Stimulated activated CD8-positive, alpha-beta memory T cell treated with anti-CD3 and anti-CD28 coated beads, Interleukin-7, amount 100 ng/mL, for 48 hours (primary cell): ENCODE measurements around the gene PREP.
"Not testable (repeated sequence)": the region's sequence is repeated elsewhere in the genome, so short reads cannot be mapped to it uniquely, and the experiment has no call there.

Source experiments
- DNase-seq, 2 donors: peaks; one replicate each; pipeline ENCODE4 v3.0.0-alpha.2; 2020; ENCODE audit warnings: low read depth in 1 of 2; ENCODE audit errors: extremely low read depth in 1 of 2

PREP gene

GRCh38 chr6:105276374-105276773, 126.5 kb downstream of the PREP start:
- no peak for DNase-seq

- no peak for DNase-seq
These were observed 127.3 kb downstream of the PREP start for GRCh38 chr6:105275542-105275941.

DNA sequence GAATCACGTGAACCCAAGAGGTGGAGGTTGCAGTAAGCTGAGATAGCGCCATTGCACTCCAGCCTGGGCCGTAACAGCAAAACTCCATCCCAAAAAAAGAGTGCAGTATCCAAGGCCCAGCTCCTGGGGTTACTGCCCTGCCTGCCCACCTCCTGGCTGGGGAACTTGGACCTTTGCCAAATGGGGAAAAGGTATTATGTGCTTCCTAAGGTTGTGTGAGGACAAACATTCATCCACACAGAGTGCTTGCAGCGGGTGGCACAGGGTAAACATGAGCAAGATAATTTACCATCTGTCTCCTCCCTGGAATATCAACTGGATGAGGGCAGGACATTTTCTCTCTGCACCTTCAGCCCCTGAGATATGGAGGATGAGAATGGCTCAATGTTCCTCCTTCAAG, 128.2 kb downstream of the PREP start:
- no peak for DNase-seq

GRCh38 chr6:105273589-105273988, 129.3 kb downstream of the PREP start:
- DNase-seq = no peak

DNA sequence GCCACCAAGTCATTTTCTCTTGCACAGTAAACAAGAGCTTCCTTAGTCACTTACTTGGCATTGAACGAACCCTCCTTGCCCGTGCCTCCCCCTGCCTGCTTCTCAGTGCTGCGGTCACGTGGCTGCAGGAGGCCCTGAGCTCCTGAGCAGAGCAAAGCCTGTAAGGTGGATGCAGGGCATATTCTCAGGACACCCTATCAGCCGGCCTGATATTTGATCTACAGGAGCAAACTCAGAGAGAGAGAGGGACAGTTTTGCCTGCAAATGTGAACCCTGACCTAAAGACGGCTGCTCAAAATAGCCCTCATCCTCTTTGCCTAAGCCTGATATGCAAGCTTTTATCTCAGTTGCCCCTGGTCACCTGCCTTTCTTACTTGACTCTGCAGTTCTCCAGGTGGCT, 130.1 kb downstream of the PREP start:
- DNase-seq = no peak

DNA sequence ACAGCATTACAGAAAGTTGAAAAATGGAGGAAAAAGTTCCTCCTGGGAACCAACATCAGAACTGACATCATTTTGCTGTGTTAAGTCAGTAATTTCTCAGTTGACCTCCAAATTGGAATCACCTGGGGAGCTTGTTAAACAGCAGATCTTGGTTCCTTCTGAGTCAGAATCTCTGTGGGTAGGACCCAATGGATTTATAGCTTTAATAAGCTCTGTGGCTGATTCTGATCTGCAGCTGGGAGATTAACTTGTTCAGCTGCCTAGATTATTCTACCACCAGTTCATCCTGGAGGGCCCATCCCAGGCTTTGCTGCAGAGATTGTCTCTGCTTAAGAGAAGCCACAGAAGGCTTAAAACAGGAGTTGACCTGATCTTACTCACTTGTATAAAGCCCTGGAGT, 132.4 kb downstream of the PREP start:
- DNase-seq = no peak

GRCh38 chr6:105269390-105269789, 133.5 kb downstream of the PREP start:
- no peak for DNase-seq

DNA sequence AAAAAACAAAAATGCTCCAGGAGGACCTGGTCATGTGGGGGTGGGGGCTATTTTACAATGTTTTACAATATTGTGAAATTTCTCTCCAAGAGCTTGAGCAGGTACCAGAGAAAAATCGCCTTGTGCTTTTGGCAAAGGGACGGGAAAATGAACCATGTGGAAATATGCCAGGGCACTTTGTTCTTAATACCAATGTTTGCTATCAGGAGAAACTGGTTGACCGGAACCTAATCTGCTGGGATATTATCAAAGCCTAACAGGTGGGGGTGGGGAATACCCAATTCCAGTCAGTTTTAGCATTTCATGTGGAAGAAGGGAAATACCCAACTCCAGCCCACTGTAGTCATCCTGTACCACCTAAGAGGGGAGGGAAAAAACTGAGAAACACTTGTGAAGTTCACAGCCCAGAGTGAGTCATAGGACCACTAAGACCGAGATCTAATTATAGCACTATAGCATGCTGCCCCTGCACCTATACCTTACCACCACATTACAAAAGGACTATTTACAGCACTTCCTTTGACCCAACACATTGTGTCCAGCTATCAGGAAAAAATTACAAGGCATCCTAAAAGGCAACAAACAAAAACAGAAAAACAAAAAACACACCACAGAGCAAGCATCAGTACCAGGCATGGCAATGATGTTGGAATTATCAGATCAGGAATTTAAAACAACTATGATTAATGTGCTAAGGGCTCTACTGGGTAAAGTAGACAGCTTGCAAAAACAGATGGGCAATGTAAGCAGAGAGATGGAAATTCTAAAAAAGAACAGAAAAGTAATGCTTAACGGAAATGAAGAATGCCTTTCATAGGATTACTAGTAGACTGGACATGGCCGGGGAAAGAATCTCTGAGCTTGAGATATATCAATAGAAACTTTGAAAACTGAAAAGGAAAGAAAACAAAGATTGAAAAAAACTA, 138.9 kb downstream of the PREP start:
- no peak for DNase-seq

- no peak for DNase-seq
These were observed 142.7 kb downstream of the PREP start for GRCh38 chr6:105259913-105260889.

- no peak for DNase-seq
These were observed 144.1 kb downstream of the PREP start for GRCh38 chr6:105258816-105259215.

GRCh38 chr6:105257340-105257739, 145.5 kb downstream of the PREP start:
- DNase-seq = no peak

- DNase-seq = no peak
These were observed 146.3 kb downstream of the PREP start for GRCh38 chr6:105256619-105257018.

DNA sequence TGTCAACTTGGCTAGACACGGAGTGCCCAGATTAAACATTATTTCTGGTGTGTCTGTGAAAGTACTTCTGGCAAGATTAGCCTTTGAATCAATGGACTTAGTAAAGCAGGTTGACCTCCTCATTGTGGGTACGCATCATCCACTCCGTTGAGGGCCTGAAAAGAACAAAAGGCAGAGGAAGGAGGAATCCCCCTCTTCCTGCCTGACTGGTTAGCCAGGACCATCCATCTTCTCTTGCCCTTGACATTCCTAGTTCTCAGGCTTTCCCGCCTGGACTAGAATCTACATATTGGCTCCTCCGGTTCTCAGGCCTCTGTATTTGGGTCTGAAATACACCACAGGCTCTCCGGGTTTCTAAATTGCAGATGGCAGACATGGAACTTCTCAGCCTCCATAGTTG, 149.1 kb downstream of the PREP start:
- no peak for DNase-seq

DNA sequence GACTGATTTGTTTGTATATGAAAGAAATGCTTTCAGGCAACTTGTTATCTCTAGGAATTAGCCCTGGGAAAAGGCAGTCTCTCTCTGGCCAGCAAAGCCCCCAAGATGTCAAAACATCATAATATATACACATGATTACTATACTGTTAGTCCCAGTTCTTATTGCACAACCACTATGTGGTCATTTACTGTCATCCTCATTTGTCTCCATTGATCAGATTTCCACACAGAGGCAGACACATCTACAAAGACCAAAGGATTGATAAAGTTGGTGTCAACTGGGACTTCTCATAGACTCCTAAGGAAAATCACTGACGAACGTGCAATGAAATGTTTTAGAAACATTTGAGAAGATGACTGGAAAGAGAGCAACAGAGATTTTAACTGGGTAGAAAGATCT, 151.2 kb downstream of the PREP start:
- no peak for DNase-seq

- DNase-seq = no peak
These were observed 152.3 kb downstream of the PREP start for GRCh38 chr6:105250533-105250932.

GRCh38 chr6:105243487-105243886, 159.4 kb downstream of the PREP start:
- DNase-seq = no peak

- no peak for DNase-seq
These were observed 167.7 kb downstream of the PREP start for GRCh38 chr6:105235155-105235554.

GRCh38 chr6:105231771-105232170, 171.1 kb downstream of the PREP start:
- DNase-seq = not testable (repeated sequence)
